GM12878 (cell line): ENCODE data around the gene TGM6. TPM values are rescaled to one million over a fixed set of nuclear protein-coding genes. Genes with fewer than 3 reads are reported as not detected.

Experiments used
- ATAC-seq: fragments of 200-7000 bp; cut with Tn5 transposase; 3 replicates; pipeline ENCODE4 v1.9.1; 2020; ENCODE audit warnings: mild to moderate bottlenecking, moderate library complexity
- BruUV-seq: library from RNA; stranded (reverse); fragments of 400-500 nt; replicated peaks from 2 replicates; lab custom pipeline; 2021; lab: Mats Ljungman, UMichigan
- CTCF ChIA-PET: fragments of 300-600 bp; sonication (Branson Sonifier 250); formaldehyde crosslinking; extraction: SDS; loops from one replicate; lab custom pipeline; 2021; ENCODE audit warnings: inconsistent platforms; lab: Yijun Ruan, JAX
- POLR2A ChIA-PET: fragments of 350-600 bp; formaldehyde crosslinking; extraction: SDS; loops from one replicate; lab custom pipeline; 2021; ENCODE audit warnings: inconsistent platforms; lab: Charles Lee
- RAD21 ChIA-PET: fragments of 300-600 bp; sonication (Branson Sonifier 250); formaldehyde crosslinking; loops from one replicate; lab custom pipeline; 2023; ENCODE audit warnings: antibody characterized with exemption; ENCODE audit not compliant: unreplicated experiment; lab: Charles Lee
- SMC1A ChIA-PET: fragments of 300-600 bp; sonication (Branson Sonifier 250); formaldehyde crosslinking; loops from one replicate; lab custom pipeline; 2023; ENCODE audit not compliant: unreplicated experiment, uncharacterized antibody; lab: Charles Lee
- DNase-seq: peaks from one replicate; pipeline ENCODE4 v3.0.0-alpha.2; 2011; ENCODE audit warnings: low read depth, low spot score
- FAIRE-seq: peaks from 3 replicates; lab custom pipeline; 2011; peaks lifted over from hg19 to GRCh38; lab: Jason Lieb, UNC
- H2AFZ ChIP-seq: 2 replicates; pipeline ENCODE4 v1.6.0; 2011; ENCODE audit warnings: low read depth, low read length, control low read depth; ENCODE audit not compliant: control insufficient read depth
- H3K27ac ChIP-seq: 2 replicates; pipeline ENCODE4 v1.5.1; 2011; ENCODE audit warnings: control low read depth; ENCODE audit not compliant: control insufficient read depth, insufficient read depth
- H3K27me3 ChIP-seq, 2 experiments: replicated peaks in 1 of 2; 2 replicates each; pipeline versions ENCODE4 v1.6.0 to v1.6.1; 2011; ENCODE audit warnings: low read length in 1 of 2; ENCODE audit not compliant: control insufficient read depth in 2 of 2, insufficient read depth in 2 of 2
- H3K36me3 ChIP-seq, 2 experiments: 2 replicates each; pipeline ENCODE4 v1.5.1; 2011; ENCODE audit warnings: low read length in 1 of 2; ENCODE audit not compliant: control insufficient read depth in 2 of 2, insufficient read depth in 2 of 2
- H3K4me1 ChIP-seq: 2 replicates; pipeline ENCODE4 v1.6.1; 2011; ENCODE audit warnings: mild to moderate bottlenecking, low read length, moderate library complexity, mixed read lengths; ENCODE audit not compliant: control insufficient read depth, insufficient read depth
- H3K4me2 ChIP-seq: 2 replicates; pipeline ENCODE4 v1.6.0; 2011; ENCODE audit warnings: control low read depth; ENCODE audit not compliant: control insufficient read depth, insufficient read depth
- H3K4me3 ChIP-seq: fragments of 200-600 bp; sonication (generic); 2 replicates; pipeline ENCODE4 v1.5.1; 2016
- H3K79me2 ChIP-seq: 2 replicates; pipeline ENCODE4 v1.6.0; 2011; ENCODE audit warnings: low read length; ENCODE audit not compliant: control insufficient read depth, insufficient read depth
- H3K9ac ChIP-seq: 2 replicates; pipeline ENCODE4 v1.8.0; 2011; ENCODE audit warnings: low read length, control low read depth, mixed read lengths; ENCODE audit not compliant: control insufficient read depth, insufficient read depth
- H3K9me3 ChIP-seq: replicated peaks from 3 replicates; pipeline ENCODE4 v1.5.1; 2011; ENCODE audit warnings: mild to moderate bottlenecking, low read length; ENCODE audit not compliant: control insufficient read depth, insufficient read depth
- H4K20me1 ChIP-seq: 2 replicates; pipeline ENCODE4 v1.6.0; 2011; ENCODE audit not compliant: control insufficient read depth, insufficient read depth
- CUX1 ChIP-seq: IDR thresholded peaks from 2 replicates; pipeline ENCODE4 v1.6.1; 2012; ENCODE audit warnings: improper control_type of control experiment, low read depth, low read length; ENCODE audit not compliant: insufficient replicate concordance
- HDAC2 ChIP-seq: fragments of 200-600 bp; sonication (generic); IDR thresholded peaks from 2 replicates; pipeline ENCODE4 v1.6.1; 2017
- LARP7 ChIP-seq: fragments of 450-650 bp; IDR thresholded peaks from 2 replicates; pipeline ENCODE4 v1.6.1; 2017; ENCODE audit warnings: mild to moderate bottlenecking
- MXI1 ChIP-seq: fragments of 150-350 bp; IDR thresholded peaks from 2 replicates; pipeline ENCODE4 v1.6.1; 2011; ENCODE audit warnings: low read depth, mild to moderate bottlenecking, inconsistent platforms, low read length, improper control_type of control experiment
- NBN ChIP-seq: fragments of 450-650 bp; IDR thresholded peaks from 2 replicates; pipeline ENCODE4 v1.6.1; 2016
- SIN3A ChIP-seq: IDR thresholded peaks from 2 replicates; pipeline ENCODE4 v1.6.1; 2012; ENCODE audit warnings: low read depth, low read length, improper control_type of control experiment
- SMC3 ChIP-seq: IDR thresholded peaks from 2 replicates; pipeline ENCODE4 v1.6.1; 2011; ENCODE audit warnings: low read length, improper control_type of control experiment, borderline replicate concordance
- USF2 ChIP-seq: IDR thresholded peaks from 2 replicates; pipeline ENCODE4 v1.6.1; 2011; ENCODE audit warnings: low read depth, low read length, improper control_type of control experiment, borderline replicate concordance
- ZNF274 ChIP-seq: IDR thresholded peaks from one replicate; pipeline ENCODE4 v1.8.0; 2011; ENCODE audit not compliant: insufficient read length, insufficient read depth
- WGBS: methylation state at CpG from one replicate; pipeline ENCODE4 v1.1.6; 2016; ENCODE audit warnings: low lambda C conversion rate; ENCODE audit not compliant: insufficient replicate concordance, insufficient coverage; ENCODE audit errors: missing lambda C conversion rate; 5-methylcytosine and 5-hydroxymethylcytosine counted together
- in situ Hi-C: fragments of 300-500 bp; cut with MboI; formaldehyde crosslinking; loops from 9 replicates; pipeline ENCODE4 v1.14.3; 2018; ENCODE audit warnings: mixed read lengths
- intact Hi-C: fragments of 100-400 bp; cut with micrococcal nuclease; formaldehyde crosslinking; loops from one replicate; pipeline ENCODE4 v1.14.2; 2022; ENCODE audit not compliant: unreplicated experiment
- polyA plus RNA-seq, 11 experiments: library from polyadenylated mRNA; depleted of rRNA in 4 of 11; unstranded in 6 of 11; stranded (reverse) in 5 of 11; fragments of >200 nt; fragmentation: Nextera tagmentation in 4 of 11; fragmentation: Illumina TruSeq in 1 of 11; extraction: Ambion mirVana in 4 of 11; extraction: Trizol in 1 of 11; gene quantifications; 1 replicate in 1 of 11; 2 replicates in 10 of 11; pipeline versions ENCODE4 v1.2.1 to v1.2.3, GENCODE V29; 2011 to 2016; ENCODE audit warnings: inconsistent platforms in 2 of 11, missing spikeins in 2 of 11, low read depth in 1 of 11
- total RNA-seq, 4 experiments: library from RNA; depleted of rRNA in 3 of 4; stranded (reverse); fragments of >200 nt in 3 of 4; fragmentation: Illumina TruSeq in 1 of 4; extraction: Trizol in 1 of 4; gene quantifications; 2 replicates each; pipeline versions ENCODE4 v1.2.1 to v1.2.3, GENCODE V29; 2013 to 2021

The TGM6 gene
- total and polyA plus RNA-seq, 10 of the 15 experiments (the other 5 are each of a cell fraction or from before 2014, with no cell fraction given), result not detected

GRCh38 chr20:2459981-2460751 lies 79.5 kb downstream of the TGM6 start:
- no peak overlapping the region for H3K9ac ChIP-seq
- H4K20me1 ChIP-seq, result no peaks in the 10 kb centered on the region
- H3K9me3 ChIP-seq, result no peaks in the 10 kb centered on the region
- DNase-seq (no peak), ATAC-seq (no peak), FAIRE-seq (no peak)
- TF ChIP-seq ZNF274, result no peak
- no peak for TF ChIP-seq USF2
- no peak for TF ChIP-seq LARP7
- TF ChIP-seq CUX1, result no peak
- no peak for TF ChIP-seq SIN3A
- TF ChIP-seq NBN, result no peak
- TF ChIP-seq MXI1, result no peak
- TF ChIP-seq SMC3, result no peak
- TF ChIP-seq HDAC2, result no peak
- no peak overlapping the region for H3K27ac ChIP-seq
- no TSS peak for BruUV-seq
- RAD21 ChIA-PET, result no interaction called here
- H3K36me3 ChIP-seq, result peaks cover 21 to 59% of the 10 kb centered on the region in 2 experiments
- H3K4me3 ChIP-seq, result no peak overlapping the region
- peaks cover 5% of the 10 kb centered on the region for H3K79me2 ChIP-seq
- H3K4me2 ChIP-seq, result no peak overlapping the region
- in situ Hi-C loops, result no loop called here
- H3K27me3 ChIP-seq, result no peaks in the 10 kb centered on the region
- no peak overlapping the region for H2AFZ ChIP-seq
- intact Hi-C loops, result loop anchor here (10.0 kb wide), 1 partner anchor 695 kb away; no protein-coding TSS in a partner anchor
- POLR2A ChIA-PET, result interaction anchor here (1.6 kb wide), 1 partner anchor 11 kb away, joined by 7 read pairs; the partner anchor contains the start of gene SNRPB
- WGBS, result 92% methylated on average over 1 of the region's 1 CpG
- CTCF ChIA-PET, result interaction anchor here (1.1 to 1.3 kb wide), 2 partner anchors 8 to 11 kb away, joined by 4 to 6 read pairs; partner anchors contain the start of gene SNRPB
- SMC1A ChIA-PET, result interaction anchor here (1.0 to 1.4 kb wide), 2 partner anchors 10 to 47 kb away, joined by 3 read pairs; partner anchors contain the start of gene SNRPB
- H3K4me1 ChIP-seq, result no peaks in the 10 kb centered on the region
